ENCODE data around the gene DGKA. TPM values are rescaled to one million over a fixed set of nuclear protein-coding genes. Genes with fewer than 3 reads are reported as not detected.
A peak's percentile ranks its signal among the peaks of the same experiment; 100 is the strongest.
"Not testable (repeated sequence)": the region's sequence is repeated elsewhere in the genome, so short reads cannot be mapped to it uniquely, and the experiment has no call there.

Gene DGKA
- total RNA-seq, 1 donor from 2014 or later = 365 TPM

DNA sequence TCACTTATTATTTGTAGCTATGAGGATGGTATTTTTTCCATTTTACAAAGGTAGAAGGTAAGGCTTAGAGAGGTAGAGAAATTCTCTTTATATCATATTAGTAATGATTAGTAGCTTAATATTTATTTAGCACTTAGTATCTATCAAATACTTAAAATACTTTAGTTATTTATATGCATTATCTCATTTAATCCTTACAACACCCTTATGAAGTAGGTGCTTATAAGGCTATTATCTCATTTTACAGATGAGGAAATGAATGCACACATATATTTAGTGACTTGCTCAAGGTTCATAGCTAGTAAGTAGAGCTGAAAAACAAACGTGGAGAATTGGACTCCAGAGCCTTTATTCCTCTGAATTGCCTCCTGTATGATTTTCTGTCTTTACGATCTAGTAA lies 53.9 kb downstream of the DGKA start:
- no peak overlapping the region for H3K27ac Mint-ChIP-seq
- no peak for DNase-seq
- no peak overlapping the region for H3K4me3 Mint-ChIP-seq
- H3K27me3 Mint-ChIP-seq = no peaks in the 10 kb centered on the region
- no peaks in the 10 kb centered on the region for H3K9me3 Mint-ChIP-seq
- H3K4me1 Mint-ChIP-seq = peaks cover 8% of the 10 kb centered on the region
- intact Hi-C loops (cut with micrococcal nuclease) = no loop called here
- H3K36me3 Mint-ChIP-seq (ENCODE audit: low read depth) = peaks cover 48% of the 10 kb centered on the region

DNA sequence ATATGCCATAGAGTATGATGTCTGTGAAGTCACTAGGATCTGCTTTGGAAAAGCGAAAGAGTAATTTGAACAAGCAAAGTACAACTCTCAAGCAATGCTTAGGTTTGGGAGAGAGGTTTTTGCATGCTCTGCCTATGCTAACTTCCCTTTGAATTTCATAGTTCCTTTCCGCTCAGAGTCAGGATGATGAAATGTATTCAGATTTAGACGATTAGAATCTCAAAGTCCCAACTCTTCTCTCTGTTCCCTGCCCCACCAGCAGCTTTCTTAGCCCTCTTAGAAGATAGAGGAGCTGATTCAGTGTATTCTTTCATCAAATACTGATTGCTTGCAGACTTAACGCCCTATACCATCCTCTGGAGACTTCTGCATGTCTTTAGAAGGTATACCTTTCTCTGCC lies 54.4 kb downstream of the DGKA start:
- DNase-seq = no peak
- Mint-ChIP-seq H3K9me3 (no peaks in the 10 kb centered on the region), H3K4me1 (peaks cover 5% of the 10 kb centered on the region), H3K4me3 (no peak overlapping the region), H3K27me3 (no peaks in the 10 kb centered on the region), H3K36me3 (ENCODE audit: low read depth) (peaks cover 49% of the 10 kb centered on the region), H3K27ac (no peak overlapping the region)
- intact Hi-C loops (cut with micrococcal nuclease) = no loop called here

- H3K4me1 Mint-ChIP-seq; H3K4me3 Mint-ChIP-seq; H3K9me3 Mint-ChIP-seq; H3K27ac Mint-ChIP-seq; DNase-seq; H3K27me3 Mint-ChIP-seq; intact Hi-C loops (cut with micrococcal nuclease): not testable (repeated sequence)
- H3K36me3 Mint-ChIP-seq (ENCODE audit: low read depth) = peaks cover 50% of the 10 kb centered on the region
These were observed 55.0 kb downstream of the DGKA start for GRCh38 chr12:55985976-55986375.

DNA sequence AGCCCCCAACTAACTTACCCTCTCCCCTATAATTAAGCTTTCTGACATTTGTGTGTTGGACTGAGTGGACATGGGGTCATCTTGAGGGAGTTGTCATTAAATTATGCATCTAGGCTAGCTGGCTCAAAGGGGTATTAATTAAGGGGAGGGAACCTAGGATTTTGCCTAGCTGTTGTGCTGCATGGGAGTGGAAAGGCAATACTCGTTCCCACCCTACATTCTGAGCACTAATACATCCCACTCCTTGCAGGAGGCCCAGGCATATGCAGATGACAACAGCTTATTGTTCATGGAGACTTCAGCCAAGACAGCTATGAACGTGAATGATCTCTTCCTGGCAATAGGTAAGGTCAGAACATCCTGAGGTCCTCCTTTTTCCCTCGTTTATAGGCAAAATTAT lies 60.1 kb downstream of the DGKA start:
- Mint-ChIP-seq H3K4me3 (no peak overlapping the region), H3K9me3 (no peaks in the 10 kb centered on the region), H3K27me3 (no peaks in the 10 kb centered on the region), H3K36me3 (ENCODE audit: low read depth) (peaks cover 55% of the 10 kb centered on the region), H3K4me1 (peaks cover 6% of the 10 kb centered on the region), H3K27ac (no peak overlapping the region)
- intact Hi-C loops (cut with micrococcal nuclease) = no loop called here
- DNase-seq = no peak

DNA sequence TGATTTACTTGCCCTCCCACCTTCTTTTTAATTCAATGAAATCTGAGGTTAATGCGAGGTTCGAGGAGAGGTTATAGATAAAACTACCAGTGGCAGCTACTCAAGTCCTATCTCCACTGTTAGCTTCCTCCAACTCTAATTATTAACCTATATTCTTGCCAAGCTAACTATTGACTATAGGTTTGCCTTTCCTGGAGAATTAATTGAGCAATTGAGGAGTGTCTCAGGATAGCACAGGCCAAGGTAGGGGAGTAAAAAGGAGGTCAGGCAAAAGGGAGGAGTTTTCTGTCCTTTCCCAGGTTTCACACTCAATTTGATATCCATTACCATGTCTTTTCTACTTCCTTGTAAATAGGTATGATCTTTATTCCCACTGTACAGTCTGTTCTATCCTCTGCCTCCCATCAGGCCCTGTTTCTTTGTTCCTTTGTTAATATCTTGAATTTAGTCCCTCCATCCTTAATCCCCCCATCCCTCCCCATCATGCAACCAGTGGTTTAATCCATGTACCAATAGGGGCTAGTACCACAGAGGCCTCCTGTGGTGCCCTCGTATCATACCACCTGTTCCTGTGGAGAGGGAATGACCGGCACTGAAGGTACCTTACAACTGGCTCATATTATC lies 62.4 kb downstream of the DGKA start:
- Mint-ChIP-seq H3K36me3 (ENCODE audit: low read depth) (peaks cover 45% of the 10 kb centered on the region), H3K4me1 (peaks cover 22% of the 10 kb centered on the region)
- intact Hi-C loops (cut with micrococcal nuclease) = no loop called here

GRCh38 chr12:55995366-55995765 lies 64.4 kb downstream of the DGKA start:
- H3K4me3 Mint-ChIP-seq = no peak overlapping the region
- DNase-seq = no peak
- H3K9me3 Mint-ChIP-seq = no peaks in the 10 kb centered on the region
- H3K27me3 Mint-ChIP-seq = no peaks in the 10 kb centered on the region
- peaks cover 28% of the 10 kb centered on the region for H3K4me1 Mint-ChIP-seq
- intact Hi-C loops (cut with micrococcal nuclease) = no loop called here
- H3K36me3 Mint-ChIP-seq (ENCODE audit: low read depth) = peaks cover 27% of the 10 kb centered on the region
- H3K27ac Mint-ChIP-seq = no peak overlapping the region

More for the DNA sequence above, 62.4 kb downstream of the DGKA start:
- no peak overlapping the region for H3K4me3 Mint-ChIP-seq
- no peak for DNase-seq
- H3K9me3 Mint-ChIP-seq = no peaks in the 10 kb centered on the region
- H3K27ac Mint-ChIP-seq = peak overlapping the region; percentile 12
- no peaks in the 10 kb centered on the region for H3K27me3 Mint-ChIP-seq

DNA sequence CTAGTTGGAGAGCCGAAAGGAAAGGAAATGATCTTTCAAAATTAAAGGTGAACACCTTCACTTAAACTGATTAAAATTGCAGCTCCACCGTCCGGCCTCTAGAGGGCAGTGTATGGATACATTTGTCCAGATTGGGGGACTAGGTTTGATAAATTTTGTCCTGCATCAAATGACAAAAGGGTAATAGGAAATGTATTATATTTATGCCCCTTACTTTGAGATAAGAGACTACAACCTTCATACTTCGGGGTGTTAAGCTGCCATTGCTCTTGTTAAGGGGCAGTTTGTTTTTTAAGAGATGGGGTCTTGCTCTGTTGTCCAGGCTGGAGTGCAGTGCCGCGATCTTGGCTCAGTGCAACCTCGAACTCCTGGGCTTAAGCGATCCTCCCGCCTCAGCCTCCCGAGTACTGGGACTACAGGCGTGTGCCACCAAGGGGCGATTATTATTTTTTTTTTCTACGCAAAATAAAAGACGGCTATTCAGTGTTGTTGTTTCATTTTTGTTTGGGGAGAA lies 65.3 kb downstream of the DGKA start:
- intact Hi-C loops (cut with micrococcal nuclease) = loop anchor here (1.0 to 2.0 kb wide), 5 partner anchors 33 to 258 kb away; partner anchors contain the start of genes PA2G4, RPS26 and ZC3H10
- no peaks in the 10 kb centered on the region for H3K9me3 Mint-ChIP-seq
- peak overlapping the region; percentile 37 for H3K27ac Mint-ChIP-seq
- H3K36me3 Mint-ChIP-seq (ENCODE audit: low read depth) = peaks cover 18% of the 10 kb centered on the region
- H3K4me3 Mint-ChIP-seq = peak overlapping the region; percentile 87
- H3K27me3 Mint-ChIP-seq = no peaks in the 10 kb centered on the region
- peak; percentile 89 for DNase-seq
- H3K4me1 Mint-ChIP-seq = peaks cover 28% of the 10 kb centered on the region

DNA sequence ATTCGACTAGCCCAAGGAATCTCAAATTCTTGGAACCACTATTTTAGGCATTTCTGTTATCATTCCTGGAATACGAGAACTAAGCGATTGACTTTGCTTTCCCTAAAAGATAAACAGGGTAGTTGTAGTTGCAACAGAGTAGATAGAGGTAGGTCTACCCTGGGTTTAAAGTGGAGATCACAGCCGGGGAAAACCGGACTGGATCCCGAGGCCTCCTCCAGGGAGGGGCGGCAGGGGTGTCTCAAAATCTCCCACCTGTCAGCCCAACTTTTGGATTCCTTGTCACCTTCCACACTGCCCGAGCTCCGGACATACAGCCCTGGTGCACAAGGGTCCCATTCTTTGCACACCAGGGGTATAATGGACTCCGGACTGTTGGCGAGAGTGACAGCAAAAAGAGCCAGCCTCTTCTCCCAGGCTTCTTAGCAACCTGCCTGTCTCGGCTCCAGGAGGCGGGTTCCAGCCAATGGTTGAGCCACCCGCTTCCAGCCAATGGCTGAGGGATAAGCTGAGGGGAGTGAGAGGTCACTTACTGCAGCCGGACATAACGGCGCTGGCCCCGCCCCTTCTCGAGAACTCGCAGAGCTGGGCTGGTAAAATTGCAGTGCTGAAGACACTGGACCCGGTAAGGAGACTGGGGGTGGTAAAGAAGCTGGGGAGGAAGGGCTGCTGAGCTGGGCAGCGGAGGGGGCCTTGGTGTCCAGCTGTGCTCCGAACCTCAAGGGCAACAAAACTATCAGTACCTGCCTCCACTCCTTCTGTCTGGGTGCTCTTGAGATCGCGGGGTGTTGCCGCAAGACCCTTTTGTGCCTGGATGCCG lies 66.0 kb downstream of the DGKA start, which contains the start of gene SUOX:
SUOX (plus strand) TSS at position 562 of the 820 bp plus-strand sequence. CDS start 4,946 bp downstream, outside the sequence.
- Mint-ChIP-seq H3K4me3 (peak within 1 kb of the TSS; percentile 87), H3K9me3 (no peaks in the 10 kb centered on the region), H3K27me3 (no peaks in the 10 kb centered on the region), H3K4me1 (peaks cover 28% of the 10 kb centered on the region), H3K27ac (peak within 1 kb of the TSS; percentile 53), H3K36me3 (ENCODE audit: low read depth) (peaks cover 12% of the 10 kb centered on the region)
- intact Hi-C loops (cut with micrococcal nuclease) = loop anchor here (1.0 to 2.0 kb wide), 5 partner anchors 32 to 259 kb away; partner anchors contain the start of genes PA2G4, RPS26 and ZC3H10
- peak; percentile 86 for DNase-seq

- peaks cover 28% of the 10 kb centered on the region for H3K4me1 Mint-ChIP-seq
- peaks cover 9% of the 10 kb centered on the region for H3K36me3 Mint-ChIP-seq (ENCODE audit: low read depth)
- DNase-seq = no peak
- no peaks in the 10 kb centered on the region for H3K27me3 Mint-ChIP-seq
- intact Hi-C loops (cut with micrococcal nuclease) = loop anchor here (2.0 kb wide), 1 partner anchor 121 kb away; the partner anchor contains the start of gene ZC3H10
- H3K4me3 Mint-ChIP-seq = peak overlapping the region; percentile 87
- no peak overlapping the region for H3K27ac Mint-ChIP-seq
- H3K9me3 Mint-ChIP-seq = no peaks in the 10 kb centered on the region
These were observed 66.5 kb downstream of the DGKA start for GRCh38 chr12:55997535-55997859.

DNA sequence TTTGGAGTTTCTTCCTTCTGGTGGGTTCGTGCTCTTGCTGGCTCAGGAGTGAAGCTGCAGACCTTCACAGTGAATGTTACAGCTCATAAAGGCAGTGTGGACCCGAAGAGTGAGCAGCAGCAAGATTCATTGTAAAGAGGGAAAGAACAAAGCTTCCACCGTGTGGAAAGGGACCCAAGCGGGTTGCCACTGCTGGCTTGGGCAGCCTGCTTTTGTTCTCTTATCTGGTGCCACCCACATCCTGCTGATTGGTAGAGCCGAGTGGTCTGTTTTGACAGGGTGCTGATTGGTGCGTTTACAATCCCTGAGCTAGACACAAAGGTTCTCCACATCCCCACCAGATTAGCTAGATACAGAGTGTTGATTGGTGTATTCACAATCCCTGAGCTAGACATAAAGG lies 68.6 kb downstream of the DGKA start:
- peaks cover 26% of the 10 kb centered on the region for H3K4me1 Mint-ChIP-seq
- DNase-seq; H3K9me3 Mint-ChIP-seq; intact Hi-C loops (cut with micrococcal nuclease); H3K36me3 Mint-ChIP-seq (ENCODE audit: low read depth); H3K27me3 Mint-ChIP-seq; H3K4me3 Mint-ChIP-seq; H3K27ac Mint-ChIP-seq: not testable (repeated sequence)

DNA sequence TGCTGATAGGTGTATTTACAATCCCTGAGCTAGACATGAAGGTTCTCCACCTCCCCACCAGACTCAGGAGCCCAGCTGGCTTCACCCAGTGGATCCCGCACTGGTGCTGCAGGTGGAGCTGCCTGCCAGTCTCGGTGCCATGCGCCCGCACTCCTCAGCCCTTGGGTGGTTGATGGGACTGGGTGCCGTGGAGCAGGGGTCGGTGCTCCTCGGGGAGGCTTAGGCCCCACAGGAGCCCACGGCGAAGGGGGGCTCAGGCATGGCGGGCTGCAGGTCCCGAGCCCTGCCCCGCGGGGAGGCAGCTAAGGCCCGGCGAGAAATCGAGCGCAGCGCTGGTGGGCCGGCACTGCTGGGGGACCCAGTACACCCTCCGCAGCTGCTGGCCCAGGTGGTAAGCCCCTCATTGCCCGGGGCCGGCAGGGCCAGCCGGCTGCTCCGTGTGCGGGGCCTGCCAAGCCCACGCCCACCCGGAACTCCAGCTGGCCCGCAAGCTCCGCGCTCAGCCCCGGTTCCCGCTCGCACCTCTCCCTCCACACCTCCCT lies 69.1 kb downstream of the DGKA start:
- DNase-seq; H3K27me3 Mint-ChIP-seq; H3K9me3 Mint-ChIP-seq; H3K4me3 Mint-ChIP-seq; intact Hi-C loops (cut with micrococcal nuclease); H3K36me3 Mint-ChIP-seq (ENCODE audit: low read depth); H3K27ac Mint-ChIP-seq: not testable (repeated sequence)
- H3K4me1 Mint-ChIP-seq = peaks cover 26% of the 10 kb centered on the region

DNA sequence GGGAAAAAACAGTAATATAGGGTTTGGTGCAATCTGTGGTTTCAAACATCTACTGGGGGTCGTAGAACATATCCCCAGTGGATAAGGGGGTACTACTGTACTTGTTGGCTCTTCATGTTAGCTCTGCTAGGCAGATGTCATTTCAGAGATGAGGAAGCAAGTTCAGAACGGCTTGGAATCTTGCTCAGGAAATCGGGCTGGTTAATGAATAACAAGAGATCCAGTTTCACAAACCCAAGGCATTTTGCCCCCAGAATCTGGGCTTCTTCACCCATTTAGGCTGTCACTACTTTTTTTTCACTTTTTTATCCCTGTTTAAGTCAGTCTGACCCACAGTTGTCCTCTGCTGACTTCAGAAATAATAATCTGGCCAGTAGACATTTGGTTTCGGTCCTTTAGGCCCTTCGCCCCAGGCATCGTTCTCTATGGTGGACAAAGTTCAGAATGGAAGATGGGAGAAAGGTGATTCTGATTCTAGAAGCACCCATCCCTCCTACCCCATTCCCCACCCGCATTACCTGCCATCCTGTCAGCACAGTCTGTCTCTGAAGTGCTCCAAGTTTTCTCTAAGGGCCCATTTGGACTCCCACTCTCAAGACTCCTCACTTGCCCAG lies 70.6 kb downstream of the DGKA start:
- H3K36me3 Mint-ChIP-seq (ENCODE audit: low read depth) = no peaks in the 10 kb centered on the region
- H3K4me1 Mint-ChIP-seq = peaks cover 26% of the 10 kb centered on the region
- no peak for DNase-seq
- H3K27ac Mint-ChIP-seq = no peak overlapping the region
- no peaks in the 10 kb centered on the region for H3K9me3 Mint-ChIP-seq
- intact Hi-C loops (cut with micrococcal nuclease) = no loop called here
- H3K4me3 Mint-ChIP-seq = no peak overlapping the region
- H3K27me3 Mint-ChIP-seq = no peaks in the 10 kb centered on the region

- H3K27ac Mint-ChIP-seq; H3K27me3 Mint-ChIP-seq; H3K4me3 Mint-ChIP-seq; H3K9me3 Mint-ChIP-seq; DNase-seq; intact Hi-C loops (cut with micrococcal nuclease); H3K36me3 Mint-ChIP-seq (ENCODE audit: low read depth): not testable (repeated sequence)
- peaks cover 24% of the 10 kb centered on the region for H3K4me1 Mint-ChIP-seq
These were observed 72.4 kb downstream of the DGKA start for GRCh38 chr12:56003376-56003775.
